GM12801 (cell line): ENCODE data around the gene RIT1.

Experiments
- TF ChIP-seq, protein P1 (sequence below): IDR thresholded peaks from one replicate; pipeline ENCODE4 v1.5.1; 2011; ENCODE audit warnings: control low read depth; ENCODE audit not compliant: insufficient read length; ENCODE audit errors: extremely low read depth

Gene RIT1

DNA sequence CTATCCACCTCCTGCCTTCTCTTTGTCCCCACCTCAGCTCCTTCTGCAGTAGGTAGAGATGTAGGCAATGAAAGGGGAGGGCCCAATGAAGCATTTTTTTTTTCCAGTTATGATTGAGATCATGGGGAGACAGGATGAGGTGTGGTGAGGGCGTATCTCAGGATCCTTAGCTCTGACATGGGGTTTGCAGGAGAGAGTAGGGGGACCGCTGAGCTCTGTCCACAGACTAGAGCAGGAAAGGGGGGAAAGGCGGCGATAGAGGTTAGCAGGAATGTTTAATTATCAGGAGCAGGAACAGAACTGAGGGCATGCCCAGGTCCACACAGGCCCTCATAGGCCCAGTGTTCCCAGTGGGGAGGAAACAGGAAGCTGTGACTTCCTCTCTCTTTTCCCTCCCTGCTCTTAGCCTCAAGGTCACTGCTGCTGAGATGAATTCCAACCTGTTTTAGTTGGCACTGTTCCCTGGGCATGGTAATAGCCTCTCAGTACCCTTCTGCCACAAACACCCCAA lies 29.4 kb upstream of the RIT1 start:
- TF ChIP-seq, protein P1, sequence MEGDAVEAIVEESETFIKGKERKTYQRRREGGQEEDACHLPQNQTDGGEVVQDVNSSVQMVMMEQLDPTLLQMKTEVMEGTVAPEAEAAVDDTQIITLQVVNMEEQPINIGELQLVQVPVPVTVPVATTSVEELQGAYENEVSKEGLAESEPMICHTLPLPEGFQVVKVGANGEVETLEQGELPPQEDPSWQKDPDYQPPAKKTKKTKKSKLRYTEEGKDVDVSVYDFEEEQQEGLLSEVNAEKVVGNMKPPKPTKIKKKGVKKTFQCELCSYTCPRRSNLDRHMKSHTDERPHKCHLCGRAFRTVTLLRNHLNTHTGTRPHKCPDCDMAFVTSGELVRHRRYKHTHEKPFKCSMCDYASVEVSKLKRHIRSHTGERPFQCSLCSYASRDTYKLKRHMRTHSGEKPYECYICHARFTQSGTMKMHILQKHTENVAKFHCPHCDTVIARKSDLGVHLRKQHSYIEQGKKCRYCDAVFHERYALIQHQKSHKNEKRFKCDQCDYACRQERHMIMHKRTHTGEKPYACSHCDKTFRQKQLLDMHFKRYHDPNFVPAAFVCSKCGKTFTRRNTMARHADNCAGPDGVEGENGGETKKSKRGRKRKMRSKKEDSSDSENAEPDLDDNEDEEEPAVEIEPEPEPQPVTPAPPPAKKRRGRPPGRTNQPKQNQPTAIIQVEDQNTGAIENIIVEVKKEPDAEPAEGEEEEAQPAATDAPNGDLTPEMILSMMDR: no peak

DNA sequence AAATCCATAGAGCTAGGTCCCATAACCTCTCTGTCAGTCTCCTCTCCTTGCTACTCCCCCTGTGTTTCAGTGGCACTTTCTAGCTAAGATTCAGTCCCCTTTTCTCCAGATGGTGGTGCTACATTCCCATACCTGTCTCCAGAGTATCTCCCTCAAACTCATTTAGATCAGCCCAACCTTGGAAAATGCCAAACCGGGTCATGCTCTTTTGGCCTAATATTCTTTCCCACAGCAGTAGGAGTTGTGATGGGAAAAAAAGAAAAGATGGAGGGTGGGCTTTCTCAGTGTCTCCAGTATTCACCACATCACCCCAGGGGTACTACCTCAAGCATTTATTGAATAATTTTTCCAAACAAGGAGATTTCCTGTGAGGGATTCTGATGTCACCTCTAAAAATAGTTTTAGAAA lies 27.1 kb upstream of the RIT1 start:
- TF ChIP-seq, protein P1: no peak

DNA sequence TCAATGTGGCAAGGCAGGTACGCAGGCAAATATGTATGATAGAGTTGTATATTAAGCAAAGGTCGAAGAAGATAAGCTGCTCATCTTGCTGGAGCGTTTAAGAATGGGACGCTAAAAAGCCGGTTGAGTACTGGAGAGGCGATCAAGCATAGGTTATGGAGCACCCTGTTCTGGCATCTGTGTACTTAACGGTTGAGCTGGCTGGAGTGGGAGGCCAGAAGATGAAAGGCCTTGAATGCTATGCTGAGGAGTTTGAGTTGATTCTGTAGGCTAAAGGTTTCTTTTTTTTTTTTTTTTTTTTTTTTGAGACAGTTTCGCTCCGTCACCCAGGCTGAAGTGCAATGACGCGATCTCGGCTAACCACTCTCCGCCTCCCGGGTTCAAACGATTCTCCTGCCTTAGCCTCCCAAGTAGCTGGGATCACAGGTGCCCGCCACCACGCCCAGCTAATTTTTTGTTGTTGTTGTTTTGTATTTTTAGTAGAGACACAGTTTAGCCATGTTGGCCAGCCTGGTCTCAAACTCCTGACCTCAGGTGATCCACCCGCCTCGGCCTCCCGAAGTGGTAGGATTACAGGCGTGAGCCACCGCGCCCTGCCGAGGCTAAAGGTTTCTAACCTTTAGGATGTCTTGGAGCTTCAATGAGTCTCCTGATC lies 23.9 kb upstream of the RIT1 start:
- TF ChIP-seq, protein P1: no peak

DNA sequence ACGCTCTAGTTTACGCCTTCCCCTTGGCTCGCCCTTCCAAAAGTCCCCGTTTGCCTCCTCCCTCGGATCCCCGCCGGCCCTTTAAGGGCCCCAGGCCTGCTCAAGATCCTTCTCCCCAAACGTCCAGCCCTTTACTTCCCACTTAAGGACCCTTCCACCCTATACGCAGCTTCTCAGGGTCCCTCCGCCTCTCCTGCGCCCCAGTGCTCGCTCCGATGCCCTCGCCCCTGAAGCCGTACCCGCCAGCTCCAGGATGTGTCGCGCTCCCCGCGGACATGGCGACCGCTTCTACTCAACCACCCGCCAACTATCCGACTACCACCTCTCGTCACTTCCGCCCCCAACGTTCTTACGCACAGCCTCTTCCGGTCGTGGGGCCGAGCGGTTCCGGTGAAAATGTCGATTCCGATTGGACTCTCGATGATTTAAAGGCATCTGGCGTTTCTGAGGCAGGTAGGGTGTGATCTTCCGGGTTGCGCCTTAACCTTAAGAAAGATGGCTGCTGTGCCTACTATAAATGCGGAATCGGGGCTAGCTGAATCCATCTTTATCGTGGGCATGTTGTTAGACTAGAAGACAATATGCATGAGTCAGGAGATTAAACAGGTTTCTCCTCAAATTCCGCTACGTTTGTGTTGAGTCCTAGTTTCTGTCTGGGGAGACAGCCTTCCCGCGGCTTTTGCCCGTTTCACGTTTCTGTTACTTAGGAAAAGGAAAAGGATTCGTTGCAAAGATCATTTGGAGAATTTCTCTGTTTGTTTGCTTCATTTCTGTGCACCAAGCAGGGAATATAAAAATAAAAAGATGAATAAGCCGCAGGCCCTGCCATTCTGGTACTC lies 23.2 kb upstream of the RIT1 start, which contains the start of gene KHDC4:
Gene KHDC4, minus strand, starts transcription at position 317 of the 839 bp plus-strand sequence. Its CDS starts 40 bp downstream, at position 277.
- TF ChIP-seq, protein P1: no peak

DNA sequence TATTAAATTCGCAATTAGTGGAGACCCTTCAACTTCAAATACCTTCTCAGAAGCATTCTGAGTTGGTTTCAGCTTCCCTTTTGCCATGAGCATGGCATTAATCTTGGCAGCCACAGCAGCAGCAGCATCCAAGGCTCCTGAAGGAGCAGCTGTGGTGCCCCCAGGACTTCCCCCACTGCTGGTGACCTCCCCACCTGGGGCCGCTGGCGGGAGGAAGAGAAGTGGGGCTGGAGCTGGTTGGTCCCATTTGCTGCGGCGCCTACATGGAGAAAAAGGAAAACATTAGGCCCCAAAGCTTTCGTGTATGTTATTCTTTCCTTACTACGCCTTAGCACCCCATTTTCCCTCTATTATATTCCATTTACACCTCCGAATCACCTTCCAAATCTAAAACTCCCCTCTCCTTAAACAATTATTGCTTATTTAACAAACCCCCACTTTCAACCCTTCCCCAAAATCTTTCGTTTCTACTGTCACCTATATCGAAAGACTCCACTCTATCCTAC lies 22.5 kb upstream of the RIT1 start:
- TF ChIP-seq, protein P1: no peak

DNA sequence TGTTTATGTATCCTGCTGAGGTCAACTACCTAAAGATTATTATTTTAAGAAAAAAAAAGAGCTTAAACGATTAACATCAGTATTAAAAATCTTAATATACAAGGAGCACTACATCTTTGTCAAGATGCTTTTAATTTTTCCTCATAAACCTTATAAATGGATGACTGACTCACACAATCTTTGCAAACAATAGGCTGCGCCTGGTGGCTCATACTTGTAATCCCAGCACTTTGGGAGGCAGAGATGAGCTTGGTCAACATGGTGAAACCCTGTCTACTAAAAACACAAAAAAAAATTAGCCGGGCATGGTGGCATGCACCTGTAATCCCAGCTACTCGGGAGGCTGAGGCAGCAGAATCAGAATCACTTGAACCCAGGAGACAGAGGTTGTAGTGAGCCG lies 21.3 kb upstream of the RIT1 start:
- TF ChIP-seq, protein P1: no peak

DNA sequence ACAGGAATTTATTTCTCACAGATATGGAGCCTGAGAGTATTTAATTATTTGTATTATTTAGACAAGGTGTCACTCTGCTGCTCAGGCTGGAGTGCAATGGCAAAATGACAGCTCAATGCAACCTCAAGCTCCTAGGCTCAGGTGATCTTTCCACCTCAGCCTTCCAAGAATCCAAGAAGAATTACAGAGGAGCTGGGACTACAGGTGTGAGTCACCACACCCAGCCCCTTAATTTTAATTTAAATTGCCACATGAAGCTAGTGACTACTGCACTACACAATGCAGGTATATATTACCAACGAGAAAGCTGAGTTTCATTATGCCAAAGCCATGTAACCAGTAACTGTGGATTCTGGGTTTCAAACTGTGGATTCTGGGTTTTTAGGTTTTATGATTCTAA lies 20.9 kb upstream of the RIT1 start:
- TF ChIP-seq, protein P1: no peak
